HG03175 (cell line): ENCODE results near the gene TOB2.

Source experiments
- ATAC-seq: cut with Tn5 transposase; IDR thresholded peaks from one replicate; pipeline ENCODE4 v1.9.1; 2021; ENCODE audit warnings: mild to moderate bottlenecking, moderate library complexity; ENCODE audit not compliant: unreplicated experiment

The TOB2 gene, protein sequence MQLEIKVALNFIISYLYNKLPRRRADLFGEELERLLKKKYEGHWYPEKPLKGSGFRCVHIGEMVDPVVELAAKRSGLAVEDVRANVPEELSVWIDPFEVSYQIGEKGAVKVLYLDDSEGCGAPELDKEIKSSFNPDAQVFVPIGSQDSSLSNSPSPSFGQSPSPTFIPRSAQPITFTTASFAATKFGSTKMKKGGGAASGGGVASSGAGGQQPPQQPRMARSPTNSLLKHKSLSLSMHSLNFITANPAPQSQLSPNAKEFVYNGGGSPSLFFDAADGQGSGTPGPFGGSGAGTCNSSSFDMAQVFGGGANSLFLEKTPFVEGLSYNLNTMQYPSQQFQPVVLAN

DNA sequence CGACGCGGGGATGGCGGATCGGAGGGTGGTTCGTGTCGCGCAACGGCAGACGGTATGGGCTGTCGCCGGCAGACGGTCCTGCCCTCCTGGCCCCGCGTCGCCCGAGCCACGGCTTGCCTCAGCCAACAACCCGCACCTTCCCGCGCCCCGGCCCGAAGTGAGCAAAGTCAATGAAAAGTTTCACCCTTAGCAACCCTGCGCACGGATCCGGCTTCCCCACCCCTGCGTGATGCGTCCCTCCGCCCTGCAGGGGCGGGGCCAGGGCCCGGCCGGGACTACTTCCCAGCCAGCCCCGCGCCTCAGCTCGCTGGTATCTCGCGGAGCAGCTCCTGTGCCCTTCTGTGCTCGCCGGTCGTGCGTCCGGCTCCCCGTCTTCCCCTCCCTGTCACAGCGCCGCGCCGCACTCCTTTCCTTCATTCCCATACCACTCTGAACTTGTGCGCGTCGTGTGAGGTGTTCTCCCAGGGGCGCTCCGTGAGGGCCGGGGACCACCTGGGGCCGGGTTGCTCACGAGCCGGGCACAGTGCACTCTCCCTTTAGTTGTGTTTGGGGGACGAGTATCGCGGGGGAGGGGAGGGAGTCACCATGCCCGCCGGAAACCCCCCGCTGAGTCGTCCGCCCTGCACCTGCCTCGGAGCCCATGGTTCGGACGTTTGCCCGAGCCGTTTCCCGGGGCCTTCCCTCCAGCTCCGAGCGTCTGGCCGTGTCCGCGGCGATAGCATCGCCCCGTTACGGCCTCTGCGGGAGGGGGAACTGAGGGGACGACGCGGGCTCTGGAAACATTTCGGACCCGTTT lies at the start of gene TOB2:
TOB2 (minus strand) TSS at position 163 of the 796 bp plus-strand sequence. CDS start 9,456 bp downstream, outside the sequence.
- peak; percentile 46 for ATAC-seq

DNA sequence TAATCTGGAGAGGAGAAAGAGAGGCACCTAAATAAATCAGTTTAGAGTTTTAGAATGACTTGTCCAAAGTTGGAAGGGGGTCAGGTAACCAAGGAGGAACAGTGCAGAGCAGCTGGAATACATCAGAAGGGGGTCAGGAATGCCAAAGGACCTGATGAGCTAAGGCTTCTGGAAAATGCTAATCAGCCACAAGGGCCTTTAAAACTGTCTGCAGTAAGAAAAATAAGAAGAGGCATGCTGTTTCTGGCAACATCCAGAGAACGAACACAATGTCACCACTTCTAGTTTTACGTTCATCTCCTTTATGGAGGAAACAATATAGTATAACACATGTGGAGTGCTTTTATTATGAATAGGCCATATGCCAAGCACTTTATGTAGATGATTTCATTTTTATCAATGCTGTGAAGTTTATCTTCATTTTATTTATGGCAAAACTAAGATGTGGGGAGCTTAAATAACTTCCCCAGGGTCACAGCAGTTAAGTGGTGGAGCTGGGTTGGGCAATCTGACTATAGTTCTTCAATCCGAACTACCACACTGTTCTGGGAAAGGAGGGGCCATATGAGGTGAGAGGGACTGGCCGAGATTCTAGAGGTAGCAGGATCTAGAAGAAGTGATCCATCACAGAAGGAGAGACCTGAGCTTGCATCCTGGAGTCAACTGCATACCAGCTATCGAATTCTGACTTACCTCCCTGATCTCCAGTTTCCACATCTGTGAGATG lies 44.9 kb upstream of the TOB2 start:
- ATAC-seq: no peak

DNA sequence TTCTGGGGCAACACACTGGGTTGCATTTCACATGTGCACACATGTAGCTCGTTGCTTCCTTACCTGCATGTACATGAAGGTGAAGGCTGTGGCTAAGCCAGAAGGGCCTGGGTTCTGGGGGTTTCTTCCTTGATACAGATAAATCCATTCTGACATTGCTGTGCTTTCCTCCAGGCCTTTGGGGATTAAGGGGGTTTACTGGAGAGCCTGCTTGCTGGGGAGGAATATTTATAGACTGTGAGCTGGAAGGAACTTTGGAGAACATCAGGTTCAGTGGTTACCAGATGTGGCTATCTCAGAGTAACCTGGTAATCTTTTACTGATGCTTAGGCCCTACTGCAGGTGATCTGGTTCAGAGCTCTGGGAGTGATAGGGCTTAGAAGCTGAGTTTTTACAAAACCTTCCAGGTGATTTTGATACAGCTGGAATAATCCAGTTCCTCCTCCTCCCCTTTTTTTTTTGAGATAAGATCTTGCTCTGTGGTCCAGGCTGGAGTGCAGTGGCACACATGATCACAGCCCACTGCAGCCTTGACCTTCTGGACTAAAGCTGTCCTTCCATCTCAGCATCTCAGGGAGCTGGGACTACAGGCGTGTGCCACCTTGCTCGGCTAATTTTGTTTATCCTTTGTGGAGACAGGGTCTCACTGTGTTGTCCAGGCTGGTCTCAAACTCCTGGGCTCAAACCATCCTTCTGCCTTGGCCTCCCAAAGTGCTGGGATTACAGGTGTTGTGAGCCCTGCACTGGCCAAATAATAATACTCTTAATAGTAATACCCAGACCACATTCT lies 42.2 kb upstream of the TOB2 start:
- ATAC-seq: no peak

DNA sequence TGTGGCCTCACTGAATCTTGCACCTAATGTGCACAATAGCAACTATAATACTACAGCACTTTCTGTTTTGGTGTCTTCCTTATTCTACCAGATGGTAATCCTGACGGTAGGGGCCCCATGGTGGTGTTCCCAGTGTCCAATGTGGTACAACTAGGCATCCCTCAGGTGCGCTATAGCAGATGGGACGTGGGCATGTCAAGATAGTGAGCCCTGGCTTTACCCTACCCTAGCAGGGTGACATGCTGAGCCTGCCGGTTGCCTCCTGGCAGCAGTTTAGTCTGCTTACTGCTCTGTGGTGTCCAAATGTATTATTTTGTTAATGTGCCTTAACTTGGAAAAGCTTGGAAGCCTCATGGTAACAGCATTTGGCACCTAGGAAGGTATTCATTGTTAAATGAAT lies 41.5 kb upstream of the TOB2 start:
- no peak for ATAC-seq

DNA sequence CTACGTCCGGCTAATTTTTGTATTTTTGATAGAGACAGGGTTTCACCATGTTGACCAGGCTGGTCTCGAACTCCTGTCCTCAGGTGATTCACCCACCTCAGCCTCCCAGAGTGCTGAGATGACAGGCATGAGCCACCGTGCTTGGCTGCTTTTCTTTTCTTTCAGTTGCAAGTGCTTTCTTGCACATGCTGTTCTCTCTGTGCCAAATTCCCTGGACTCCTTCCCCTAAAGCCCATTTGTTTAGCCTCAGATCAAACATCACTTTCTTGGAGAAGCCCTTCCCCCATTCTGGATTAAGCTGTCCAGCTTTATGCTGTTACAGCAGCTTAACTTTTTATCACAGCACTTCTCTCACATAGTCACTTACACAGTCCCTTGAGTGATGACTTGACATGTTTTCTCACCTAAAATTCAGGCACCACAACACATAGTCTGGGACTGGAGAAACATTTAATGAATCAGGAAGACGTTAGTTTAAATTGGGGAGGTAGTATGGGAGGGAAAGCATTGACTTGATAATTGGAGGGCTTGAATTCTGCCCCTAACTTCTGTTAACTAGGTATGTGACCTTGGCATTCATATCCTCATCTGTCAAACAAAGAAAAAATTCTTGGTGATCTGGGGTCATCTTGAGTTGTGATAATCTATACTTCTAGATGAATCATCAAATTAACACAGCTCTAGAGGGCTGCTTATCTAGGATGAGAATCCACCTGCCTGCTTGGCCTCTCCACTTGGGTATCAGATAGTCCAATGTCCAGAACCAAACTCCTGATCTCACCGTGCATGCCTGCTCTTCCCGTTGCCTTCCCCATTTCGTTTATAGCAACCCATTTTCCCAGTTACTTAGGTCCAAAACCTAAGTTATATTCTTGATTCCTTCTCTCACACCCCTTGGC lies 40.7 kb upstream of the TOB2 start:
- no peak for ATAC-seq

DNA sequence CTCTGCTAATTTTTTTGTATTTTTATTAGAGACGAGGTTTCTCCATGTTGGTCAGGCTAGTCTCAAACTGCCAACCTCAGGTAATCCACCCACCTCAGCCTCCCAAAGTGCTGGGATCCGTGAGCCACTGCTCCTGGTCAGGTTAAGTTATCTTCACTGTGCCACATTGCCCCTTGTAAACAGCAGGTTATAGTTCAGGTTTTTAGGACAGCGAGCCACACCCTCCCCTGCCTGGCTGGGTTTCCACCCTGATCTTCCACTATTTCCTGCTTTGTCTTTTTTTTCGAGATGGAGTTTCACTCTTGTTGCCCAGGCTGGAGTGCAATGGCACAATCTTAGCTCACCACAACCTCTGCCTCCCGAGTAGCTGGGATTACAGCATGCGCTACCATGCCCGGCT lies 38.4 kb upstream of the TOB2 start:
- no peak for ATAC-seq

DNA sequence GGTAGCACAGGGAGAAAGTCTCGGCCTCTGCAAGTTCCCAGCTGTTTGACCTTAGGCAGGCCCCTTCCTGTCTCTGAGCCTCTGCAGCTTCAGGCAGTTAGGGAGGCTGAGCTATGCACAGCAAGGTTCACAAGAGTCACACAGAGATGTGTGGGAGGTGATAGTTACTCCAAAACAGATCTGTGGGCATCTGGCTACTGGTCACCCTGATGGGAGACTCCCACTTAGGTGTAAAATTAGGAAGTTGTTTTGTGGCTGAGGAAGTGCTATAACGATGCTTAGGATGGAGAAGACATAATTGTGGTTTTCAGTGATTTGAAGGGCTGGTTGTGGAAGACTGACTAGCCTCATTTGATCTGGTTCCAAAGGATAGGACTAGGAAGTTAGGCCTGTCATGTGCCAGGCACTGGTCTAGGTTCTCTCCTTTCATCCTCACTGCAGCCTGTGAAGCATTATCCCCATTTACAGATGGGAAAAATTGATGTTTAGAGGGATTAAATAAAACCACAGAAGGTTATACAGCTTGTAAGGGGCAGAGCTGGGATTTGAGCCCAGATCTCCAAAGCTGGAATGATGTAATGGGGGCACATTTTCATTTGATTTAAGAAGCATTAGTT lies 35.8 kb upstream of the TOB2 start:
- no peak for ATAC-seq

DNA sequence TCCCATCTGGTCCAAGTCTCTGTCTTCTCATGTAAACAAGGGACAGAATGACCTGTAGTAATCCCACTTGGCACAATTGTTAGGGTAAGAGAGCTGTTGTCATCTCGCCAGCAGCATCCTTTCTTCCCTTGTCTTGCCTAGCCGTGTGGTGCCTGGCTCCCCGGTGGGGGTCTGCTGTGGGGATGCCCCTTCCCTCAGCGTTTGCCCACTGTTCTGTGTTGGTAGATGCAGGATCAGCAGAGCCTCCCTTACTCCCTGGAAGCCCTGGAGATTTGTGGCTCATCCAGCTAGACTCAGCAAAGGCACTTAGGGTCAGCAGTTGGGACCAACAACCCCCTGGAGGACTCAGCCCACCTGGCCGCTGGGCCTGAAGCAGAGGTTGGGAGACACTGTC lies 35.3 kb upstream of the TOB2 start:
- ATAC-seq: no peak

DNA sequence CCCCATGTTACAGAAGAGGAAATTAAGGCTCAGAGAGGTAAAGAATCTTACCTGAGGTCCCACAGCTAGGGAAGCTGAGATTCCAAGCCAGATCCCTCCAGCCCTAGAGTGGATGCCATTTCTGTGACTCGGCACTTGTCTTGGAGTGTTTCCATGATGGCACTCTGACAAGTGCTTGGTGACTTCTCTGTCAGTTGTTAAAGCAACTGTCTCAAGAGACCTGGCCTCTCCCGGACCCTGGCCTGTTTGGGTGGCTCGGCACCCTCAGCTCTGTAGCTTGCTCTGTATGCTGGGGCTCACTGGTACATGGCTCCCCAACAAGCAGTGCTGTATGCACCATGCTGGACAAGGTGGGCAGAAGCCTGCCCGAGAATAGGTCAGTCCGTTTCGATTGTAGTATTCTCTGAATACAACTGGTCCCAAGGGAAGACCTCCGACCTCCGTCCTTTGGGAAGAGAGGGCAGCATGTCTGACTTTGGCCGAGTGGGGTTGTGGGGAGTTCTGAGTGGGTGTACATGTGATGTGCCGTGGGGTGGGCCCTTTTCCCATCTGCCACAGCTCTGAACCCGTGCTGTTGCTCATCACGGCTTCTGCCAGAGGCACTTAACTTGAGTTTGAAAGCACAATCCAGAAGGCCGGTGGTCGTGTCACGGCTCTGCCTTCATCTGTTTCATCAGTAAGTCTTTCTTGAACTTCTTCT lies 34.7 kb upstream of the TOB2 start:
- ATAC-seq: no peak

DNA sequence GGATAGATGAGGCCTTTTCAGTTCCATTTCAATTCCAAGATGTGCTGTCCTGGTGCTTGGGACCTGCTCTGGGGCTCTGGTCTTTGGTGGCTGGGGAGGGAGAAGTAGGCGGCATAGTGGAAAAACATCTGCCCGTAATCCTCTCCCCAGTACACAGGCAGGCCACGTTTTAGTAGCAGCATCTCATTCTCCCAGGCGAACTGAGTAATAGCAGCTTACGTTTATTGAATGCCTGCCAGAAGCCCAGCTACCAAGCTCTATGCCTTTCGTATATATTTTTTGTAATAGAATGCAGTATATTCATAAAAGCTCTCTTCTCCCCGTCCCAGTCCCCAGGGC lies 33.8 kb upstream of the TOB2 start:
- no peak for ATAC-seq

DNA sequence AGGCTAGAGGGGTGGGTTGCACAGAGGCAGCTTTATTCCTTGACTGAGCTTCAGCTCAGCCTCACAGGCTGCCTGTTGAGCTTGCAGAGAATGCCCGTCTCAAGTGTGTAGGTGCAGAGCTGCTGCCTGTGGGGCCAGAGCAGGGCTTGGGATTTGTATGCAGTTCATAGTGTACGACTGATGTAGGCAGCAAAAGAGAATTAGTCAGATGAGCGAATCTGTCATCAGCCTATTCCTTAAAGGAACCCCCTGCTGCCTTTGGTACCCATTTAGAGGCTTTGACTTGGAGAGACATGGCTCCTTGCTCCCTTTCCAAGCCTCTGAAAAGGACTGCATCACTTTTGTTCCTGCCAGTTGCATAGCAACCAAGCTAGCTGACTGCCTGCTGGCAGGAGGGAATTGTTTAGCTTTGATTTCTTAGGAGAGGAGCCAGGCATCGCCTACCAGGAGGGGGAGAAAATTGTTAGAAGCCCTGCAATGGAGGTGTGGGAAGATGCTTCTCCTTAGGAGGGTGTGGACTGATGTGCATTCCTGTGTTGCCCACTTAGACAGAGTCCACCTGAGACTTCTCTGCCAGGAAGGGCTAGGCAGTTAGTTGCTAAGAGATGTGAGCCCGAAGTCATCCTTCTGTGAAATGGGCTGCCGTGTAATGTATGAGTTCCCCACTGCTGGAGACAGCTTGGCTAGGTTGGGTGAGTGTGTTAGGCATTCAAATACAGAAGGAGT lies 33.2 kb upstream of the TOB2 start:
- no peak for ATAC-seq

DNA sequence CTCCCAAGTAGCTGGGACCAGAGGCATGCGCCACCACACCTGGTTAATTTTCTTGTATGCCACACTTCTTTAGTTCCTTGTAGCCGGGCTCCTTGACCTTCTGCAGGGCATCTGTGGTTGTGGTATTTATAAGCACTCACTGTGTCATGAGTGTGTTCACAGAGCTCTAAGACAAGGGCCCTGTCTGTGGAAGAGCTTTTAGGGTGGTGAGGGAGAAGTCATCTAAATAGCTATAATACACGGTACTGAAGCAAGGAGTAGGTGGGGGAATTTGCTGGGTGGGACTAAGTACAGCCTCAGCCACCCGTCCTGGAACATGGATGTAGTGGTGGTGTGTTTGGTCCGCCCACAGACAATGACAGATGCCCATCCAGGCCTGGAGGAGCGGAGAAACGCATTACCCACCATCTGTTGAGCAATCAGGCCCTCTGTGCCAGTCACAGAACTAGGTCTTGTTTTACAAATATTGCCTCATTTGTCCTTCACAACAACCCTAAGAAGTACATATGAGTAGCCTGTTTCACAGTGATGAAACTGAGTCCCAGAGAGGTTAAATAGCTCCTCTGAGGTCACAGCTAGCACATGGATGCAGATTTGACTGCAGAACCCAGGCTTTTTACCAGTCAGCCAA lies 32.4 kb upstream of the TOB2 start:
- ATAC-seq: no peak

DNA sequence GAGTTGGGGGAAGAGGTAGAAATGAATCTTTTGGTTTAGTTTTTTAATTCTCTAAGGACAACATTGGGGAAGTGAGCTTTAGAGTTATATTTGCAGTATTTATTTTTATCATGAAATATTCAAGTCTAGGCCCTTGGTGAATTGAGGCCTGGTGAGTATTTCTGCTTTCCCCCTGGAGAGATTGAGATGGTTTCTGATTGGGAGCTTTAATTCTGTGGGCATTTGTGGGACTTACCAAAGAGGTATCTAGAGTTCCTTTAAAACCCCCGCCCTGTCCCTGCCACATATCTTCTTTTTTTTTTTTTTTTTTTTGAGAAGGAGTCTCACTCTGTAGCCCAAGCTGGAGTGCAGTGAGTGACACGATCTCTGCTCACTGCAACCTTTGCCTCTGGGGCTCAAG lies 31.9 kb upstream of the TOB2 start:
- no peak for ATAC-seq

DNA sequence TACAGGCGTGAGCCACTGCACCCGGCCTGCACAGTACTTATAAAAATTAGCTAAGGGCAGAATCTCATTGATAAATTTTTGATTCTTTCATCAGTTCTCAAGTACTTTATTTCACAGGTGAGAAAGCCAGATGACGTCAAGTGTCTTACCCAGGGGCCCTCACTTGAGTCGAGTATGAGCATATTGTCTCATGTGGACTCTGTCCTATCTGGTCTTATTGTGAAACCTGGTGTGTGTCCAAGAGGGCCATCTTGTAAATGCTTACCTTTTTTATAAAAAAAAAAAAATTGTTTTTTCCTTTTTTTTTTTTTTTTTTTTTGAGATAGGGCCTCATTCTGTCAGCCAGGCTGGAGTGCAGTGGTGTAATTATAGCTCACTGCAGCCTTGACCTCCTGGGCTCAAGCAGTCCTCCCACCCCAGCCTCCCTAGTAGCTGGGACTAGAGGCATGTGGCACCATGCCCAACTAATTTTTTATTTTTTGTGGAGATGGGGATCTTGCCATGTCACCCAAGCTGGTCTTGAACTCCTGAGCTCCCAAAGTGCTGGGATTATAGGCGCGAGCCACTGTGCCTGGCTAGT lies 28.4 kb upstream of the TOB2 start:
- ATAC-seq: no peak

DNA sequence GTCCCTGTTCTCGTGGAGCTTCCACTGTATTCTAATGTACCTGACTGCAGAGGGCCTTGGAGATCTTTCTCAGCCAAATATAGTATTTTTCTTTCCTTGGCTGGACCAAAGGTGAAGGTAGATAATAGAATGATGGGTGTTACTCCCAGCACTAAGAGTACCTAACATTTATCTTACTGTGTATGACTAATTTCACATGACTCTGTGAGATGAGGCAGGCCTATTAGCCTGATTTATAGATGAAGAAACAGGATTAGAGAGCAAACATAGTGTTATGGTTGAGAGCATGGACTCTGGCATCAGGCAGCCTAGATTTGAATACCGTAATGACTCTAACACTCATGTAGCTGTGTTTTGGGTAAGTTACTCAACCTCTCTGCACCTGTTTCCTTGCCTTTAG lies 25.0 kb upstream of the TOB2 start:
- no peak for ATAC-seq

DNA sequence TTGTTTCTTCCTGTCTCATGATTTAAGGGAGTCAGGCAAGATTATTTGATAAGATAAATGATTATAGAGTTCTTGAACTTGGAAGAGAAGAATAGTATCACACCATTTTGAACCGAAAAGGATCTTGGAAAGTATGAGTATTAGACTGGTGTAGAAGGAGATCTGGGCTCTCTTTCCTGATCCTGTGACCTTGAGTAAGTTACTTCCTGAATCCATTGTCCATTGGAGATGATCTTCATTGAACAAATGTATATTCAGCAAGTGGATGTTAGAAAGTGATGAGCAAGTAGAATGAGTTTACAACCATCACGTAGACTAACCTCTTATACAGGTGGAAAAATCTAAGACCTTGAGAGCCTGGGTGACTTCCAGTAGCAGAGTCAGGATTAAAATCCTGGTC lies 24.3 kb upstream of the TOB2 start:
- ATAC-seq: no peak

DNA sequence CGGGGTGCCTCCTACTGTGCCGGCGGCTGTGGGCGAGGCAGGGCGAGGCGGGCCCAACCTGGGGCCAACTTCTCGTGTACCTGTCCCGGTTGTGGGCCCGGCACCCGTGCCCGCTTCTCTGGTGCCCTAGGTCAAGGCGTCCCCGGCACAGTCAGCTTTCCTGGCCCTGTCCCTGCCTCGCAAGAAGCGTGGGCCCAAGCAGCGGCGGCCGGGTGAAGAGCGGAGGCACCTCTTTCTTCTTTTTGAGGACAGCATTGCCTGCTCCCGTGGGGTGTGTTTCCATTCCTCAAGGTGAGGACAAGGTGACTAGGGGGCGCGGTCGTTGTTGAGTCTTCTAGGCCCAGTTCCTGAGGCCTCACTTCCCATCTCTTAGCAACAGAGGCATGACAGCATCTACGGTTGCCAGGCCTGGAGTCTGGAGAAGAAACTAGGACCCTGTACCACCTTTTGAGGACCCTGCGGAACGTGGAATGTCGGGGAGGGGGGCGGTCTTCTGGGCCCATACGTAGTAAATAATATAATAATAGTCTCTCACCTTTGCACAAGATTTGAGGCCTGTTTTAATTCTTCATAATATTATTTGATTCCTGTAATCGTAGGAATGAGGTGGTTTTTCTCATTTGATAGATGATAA lies 22.7 kb upstream of the TOB2 start:
- ATAC-seq: no peak
